Left ventricle myocardium inferior (tissue), 1 donor: ENCODE results near the gene CCDC149. TPM values are rescaled to one million over a fixed set of nuclear protein-coding genes. Genes with fewer than 3 reads are reported as not detected.

ENCODE experiments used
- DNase-seq: peaks from one replicate; pipeline ENCODE4 v3.0.0-alpha.2; 2020
- H3K27ac ChIP-seq: fragments of 200-600 bp; replicated peaks from 2 replicates; pipeline ENCODE4 v1.8.0; 2021
- H3K27me3 ChIP-seq: fragments of 200-600 bp; 2 replicates; pipeline ENCODE4 v1.8.0; 2021; ENCODE audit warnings: low read depth
- H3K36me3 ChIP-seq: fragments of 200-600 bp; 2 replicates; pipeline ENCODE4 v1.8.0; 2021
- H3K4me1 ChIP-seq: fragments of 200-600 bp; 2 replicates; pipeline ENCODE4 v1.8.0; 2021
- H3K4me3 ChIP-seq: fragments of 200-600 bp; 2 replicates; pipeline ENCODE4 v1.8.0; 2021; ENCODE audit warnings: mild to moderate bottlenecking, moderate library complexity
- H3K9me3 ChIP-seq: fragments of 200-600 bp; replicated peaks from 2 replicates; pipeline ENCODE4 v1.8.0; 2021
- intact Hi-C: fragments of 100-400 bp; cut with micrococcal nuclease; formaldehyde crosslinking; loops from one replicate; pipeline ENCODE4 v1.11.0; 2022
- total RNA-seq: library from RNA; stranded (reverse); fragmentation: NEBNext Ultra II Directional; extraction: Animal tissue kit (Norgen Biotek cat#: 25700); gene quantifications from one replicate; pipeline ENCODE4 v1.2.1, GENCODE V29; 2021
- TF ChIP-seq, protein P1 (sequence below): fragments of 200-600 bp; IDR thresholded peaks from 2 replicates; pipeline ENCODE4 v1.8.0; 2021; ENCODE audit warnings: antibody characterized with exemption, mild to moderate bottlenecking, borderline replicate concordance
- donor health status: DM: no; HTN: yes; CAD: no; lungs with severe emphysema.

CCDC149 gene
- total RNA-seq, 1 donor from 2014 or later, result 9.0 TPM

DNA sequence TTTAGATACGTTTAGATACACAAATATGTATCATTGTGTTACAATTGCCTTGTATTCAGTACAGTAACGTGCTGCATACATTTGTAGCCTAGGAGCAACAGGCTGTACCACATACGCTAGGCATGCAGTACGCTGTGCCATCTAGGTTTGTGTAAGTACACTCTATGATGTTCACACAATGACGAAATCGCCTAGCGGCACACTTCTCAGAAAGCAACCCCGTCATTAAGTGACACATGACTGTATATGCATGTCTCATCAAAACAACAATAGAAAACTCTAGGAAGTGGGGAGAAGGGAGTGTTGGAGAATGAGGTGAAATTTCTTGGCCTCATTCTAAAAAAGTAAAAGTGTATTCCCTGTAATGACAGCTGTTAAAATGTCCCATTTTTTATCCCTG lies 32.7 kb downstream of the CCDC149 start:
- Histone ChIP-seq H3K9me3 (no peaks in the 10 kb centered on the region), H3K27me3 (no peaks in the 10 kb centered on the region), H3K27ac (no peak overlapping the region), H3K36me3 (peaks cover 11% of the 10 kb centered on the region), H3K4me1 (no peaks in the 10 kb centered on the region), H3K4me3 (no peak overlapping the region)
- TF ChIP-seq, protein P1, sequence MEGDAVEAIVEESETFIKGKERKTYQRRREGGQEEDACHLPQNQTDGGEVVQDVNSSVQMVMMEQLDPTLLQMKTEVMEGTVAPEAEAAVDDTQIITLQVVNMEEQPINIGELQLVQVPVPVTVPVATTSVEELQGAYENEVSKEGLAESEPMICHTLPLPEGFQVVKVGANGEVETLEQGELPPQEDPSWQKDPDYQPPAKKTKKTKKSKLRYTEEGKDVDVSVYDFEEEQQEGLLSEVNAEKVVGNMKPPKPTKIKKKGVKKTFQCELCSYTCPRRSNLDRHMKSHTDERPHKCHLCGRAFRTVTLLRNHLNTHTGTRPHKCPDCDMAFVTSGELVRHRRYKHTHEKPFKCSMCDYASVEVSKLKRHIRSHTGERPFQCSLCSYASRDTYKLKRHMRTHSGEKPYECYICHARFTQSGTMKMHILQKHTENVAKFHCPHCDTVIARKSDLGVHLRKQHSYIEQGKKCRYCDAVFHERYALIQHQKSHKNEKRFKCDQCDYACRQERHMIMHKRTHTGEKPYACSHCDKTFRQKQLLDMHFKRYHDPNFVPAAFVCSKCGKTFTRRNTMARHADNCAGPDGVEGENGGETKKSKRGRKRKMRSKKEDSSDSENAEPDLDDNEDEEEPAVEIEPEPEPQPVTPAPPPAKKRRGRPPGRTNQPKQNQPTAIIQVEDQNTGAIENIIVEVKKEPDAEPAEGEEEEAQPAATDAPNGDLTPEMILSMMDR, result no peak
- intact Hi-C loops, result no loop called here
- no peak for DNase-seq

DNA sequence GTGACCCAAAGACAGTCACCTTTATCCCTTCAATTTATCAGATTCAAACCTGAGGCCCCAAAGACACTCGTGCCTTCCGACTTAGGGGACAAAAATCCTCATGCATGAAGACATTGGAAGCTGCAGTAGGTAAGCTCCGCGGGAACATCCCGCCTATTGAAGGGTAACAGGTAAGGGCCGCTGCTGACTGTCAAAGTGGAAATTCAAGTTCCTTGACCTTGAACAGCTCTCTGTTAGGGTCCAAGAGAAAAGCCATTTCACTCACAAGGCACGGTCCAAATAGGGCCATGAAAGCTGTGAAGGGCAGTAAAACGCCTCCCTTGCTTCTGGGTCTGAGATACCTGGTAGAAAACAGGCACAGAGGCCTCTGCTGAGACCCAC lies 34.2 kb downstream of the CCDC149 start:
- Histone ChIP-seq H3K4me3 (no peak overlapping the region), H3K27me3 (no peaks in the 10 kb centered on the region), H3K36me3 (peaks cover 21% of the 10 kb centered on the region), H3K4me1 (no peaks in the 10 kb centered on the region), H3K27ac (no peak overlapping the region), H3K9me3 (no peaks in the 10 kb centered on the region)
- DNase-seq, result no peak
- intact Hi-C loops, result no loop called here
- TF ChIP-seq, protein P1, result no peak

DNA sequence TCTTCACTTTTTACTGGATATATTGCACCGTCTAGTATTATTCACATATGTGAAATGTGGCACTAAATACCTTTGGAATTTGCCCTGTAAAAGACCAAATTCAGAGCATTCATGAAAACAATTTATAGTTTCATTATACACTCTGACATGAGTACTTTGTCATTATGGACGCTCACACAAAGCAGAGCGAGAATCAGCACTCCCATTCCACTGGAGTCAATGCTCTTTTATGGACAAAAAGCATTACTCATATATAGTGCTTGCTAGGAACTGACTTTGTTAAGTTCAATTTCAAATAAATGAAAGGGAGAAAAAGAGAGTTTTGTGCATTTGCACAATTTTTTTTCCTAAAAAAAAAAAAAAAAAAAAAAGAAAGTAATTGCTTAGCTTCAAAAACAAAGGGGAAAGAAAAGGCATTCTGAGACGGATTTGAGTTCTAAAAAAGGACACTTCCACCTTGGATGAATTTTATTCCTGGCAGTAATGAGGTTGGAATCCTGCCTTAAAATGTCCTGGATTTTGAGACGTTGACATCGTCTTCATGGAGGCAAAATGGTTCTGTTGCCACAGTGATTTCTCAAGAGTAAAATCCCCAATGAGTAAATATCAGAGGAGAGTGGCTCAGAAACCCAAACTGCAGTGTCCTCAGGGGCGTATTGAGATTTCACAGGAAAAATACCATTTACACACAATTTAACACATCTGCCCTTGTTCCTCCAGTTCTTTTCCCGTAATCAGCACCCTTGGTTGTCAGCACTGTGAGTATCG lies 34.8 kb downstream of the CCDC149 start:
- H3K27ac ChIP-seq, result no peak overlapping the region
- no peaks in the 10 kb centered on the region for H3K27me3 ChIP-seq
- no peak overlapping the region for H3K4me3 ChIP-seq
- intact Hi-C loops, result no loop called here
- H3K36me3 ChIP-seq, result peaks cover 26% of the 10 kb centered on the region
- H3K9me3 ChIP-seq, result no peaks in the 10 kb centered on the region
- TF ChIP-seq, protein P1, result no peak
- no peak for DNase-seq
- no peaks in the 10 kb centered on the region for H3K4me1 ChIP-seq

DNA sequence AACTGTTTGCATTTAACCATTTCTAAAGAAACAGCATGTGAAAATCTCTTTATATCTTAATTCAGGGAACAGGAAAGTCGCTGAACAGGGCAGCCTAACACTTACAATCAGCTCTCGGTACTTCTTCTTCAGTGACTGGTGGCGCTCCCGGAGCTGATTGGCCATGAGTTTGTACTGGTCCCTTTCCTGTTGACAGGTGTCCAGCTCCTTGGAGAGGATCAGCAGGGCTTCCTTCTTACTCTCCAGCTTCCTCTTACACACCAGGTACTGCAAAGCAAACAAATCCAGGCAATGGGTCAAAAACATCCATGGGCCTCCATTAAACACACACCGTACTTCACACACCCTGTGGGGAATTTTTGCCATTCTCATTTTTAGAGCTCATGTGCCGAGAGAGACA lies 36.4 kb downstream of the CCDC149 start:
- H3K27ac ChIP-seq, result no peak overlapping the region
- H3K9me3 ChIP-seq, result no peaks in the 10 kb centered on the region
- H3K27me3 ChIP-seq, result no peaks in the 10 kb centered on the region
- no peaks in the 10 kb centered on the region for H3K4me1 ChIP-seq
- peaks cover 39% of the 10 kb centered on the region for H3K36me3 ChIP-seq
- intact Hi-C loops, result no loop called here
- no peak overlapping the region for H3K4me3 ChIP-seq
- no peak for DNase-seq
- TF ChIP-seq, protein P1, result no peak

DNA sequence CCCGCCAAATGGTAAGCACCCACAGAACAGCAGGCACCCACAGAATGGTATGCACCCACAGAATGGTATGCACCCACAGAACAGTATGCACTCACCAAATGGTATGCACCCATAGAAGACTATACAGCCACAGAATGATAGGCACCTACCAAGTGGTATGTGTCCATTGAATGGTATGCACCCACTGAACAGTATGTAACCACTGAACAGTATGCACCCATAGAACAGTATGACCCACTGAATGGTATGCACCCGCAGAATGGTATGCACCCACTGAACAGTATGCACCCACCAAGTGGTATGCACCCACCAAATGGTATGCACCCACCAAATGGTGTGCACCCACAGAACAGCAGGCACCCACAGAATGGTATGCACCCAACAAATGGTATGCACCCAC lies 40.1 kb downstream of the CCDC149 start:
- H3K4me1 ChIP-seq, result no peaks in the 10 kb centered on the region
- intact Hi-C loops, result no loop called here
- H3K36me3 ChIP-seq, result peaks cover 57% of the 10 kb centered on the region
- TF ChIP-seq, protein P1, result no peak
- no peak overlapping the region for H3K4me3 ChIP-seq
- H3K9me3 ChIP-seq, result no peaks in the 10 kb centered on the region
- no peak for DNase-seq
- H3K27me3 ChIP-seq, result no peaks in the 10 kb centered on the region
- H3K27ac ChIP-seq, result no peak overlapping the region
